ENCODE results near the gene SLC45A2. TPM values are rescaled to one million over a fixed set of nuclear protein-coding genes. Genes with fewer than 3 reads are reported as not detected.
"Not testable (repeated sequence)": the region's sequence is repeated elsewhere in the genome, so short reads cannot be mapped to it uniquely, and the experiment has no call there.

The SLC45A2 gene
- total and polyA plus RNA-seq, 10 donors, result 0.07 to 0.74 TPM; not detected in 8

DNA sequence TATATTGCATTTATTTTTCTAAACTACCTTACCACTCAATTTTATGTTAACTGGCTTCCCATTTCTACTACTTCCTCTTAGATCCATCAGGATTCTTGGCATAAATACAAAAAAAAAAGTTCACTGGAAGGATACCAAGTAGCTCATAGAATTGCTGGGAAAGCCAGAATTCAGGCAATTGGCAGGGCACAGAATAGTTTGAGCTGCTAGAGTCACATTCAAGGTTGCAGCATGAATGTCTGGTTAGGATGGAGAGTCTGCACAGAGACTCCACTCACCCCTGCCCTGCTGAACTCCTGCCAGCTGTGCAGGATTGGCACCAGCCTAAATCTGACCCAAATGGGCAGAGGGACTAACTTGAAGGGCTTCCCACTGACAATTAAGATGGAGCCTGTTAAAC lies 28.3 kb upstream of the SLC45A2 start:
- no peaks in the 10 kb centered on the region for H3K27me3 ChIP-seq (replicated peaks in 1 of 7)
- H3K9me3 ChIP-seq, result no peaks in the 10 kb centered on the region
- H3K4me3 ChIP-seq, result no peak overlapping the region
- no peak for TF ChIP-seq POLR2A (IDR thresholded peaks at IDR 0.05)
- no peak for DNase-seq
- H3K27ac ChIP-seq, result no peak overlapping the region
- H3K4me1 ChIP-seq, result peaks cover 0 to 12% (median 8%) of the 10 kb centered on the region in 6 donors
- H3K36me3 ChIP-seq, result no peaks in the 10 kb centered on the region
- intact Hi-C loops (cut with DNase I; ENCODE audit: low total_unique reads), result no loop called here

DNA sequence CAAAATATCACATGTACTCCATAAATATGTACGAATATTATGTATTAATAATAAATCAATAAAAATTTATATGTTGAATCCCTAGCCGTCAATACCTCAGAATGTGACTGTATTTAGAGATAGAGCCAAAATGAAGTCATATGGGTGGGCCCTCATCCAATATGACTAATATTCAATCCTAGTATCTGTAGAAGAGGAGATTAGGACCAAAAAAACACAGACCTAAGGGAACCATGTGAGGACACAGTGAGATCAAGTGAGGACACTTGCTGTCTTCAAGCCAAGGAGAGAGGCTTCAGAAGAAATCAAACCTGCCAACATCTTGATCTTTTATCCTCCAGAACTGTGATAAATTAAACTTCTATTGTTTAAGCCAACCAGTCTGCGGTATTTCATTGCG lies 27.0 kb upstream of the SLC45A2 start:
- intact Hi-C loops (cut with DNase I; ENCODE audit: low total_unique reads), result no loop called here
- Histone ChIP-seq H3K27ac (no peak overlapping the region), H3K4me1 (peaks cover 5 to 23% (median 18%) of the 10 kb centered on the region in 6 donors), H3K4me3 (no peak overlapping the region), H3K27me3 (replicated peaks in 1 of 7) (no peaks in the 10 kb centered on the region), H3K9me3 (no peaks in the 10 kb centered on the region), H3K36me3 (no peaks in the 10 kb centered on the region)
- 84 to 95% (median 94%) methylated on average over 4 of the region's 4 CpGs for WGBS, 5 donors
- TF ChIP-seq POLR2AphosphoS5 (IDR thresholded peaks at IDR 0.05) (no peak), POLR2A (IDR thresholded peaks at IDR 0.05) (no peak)
- TF ChIP-seq, protein P1, sequence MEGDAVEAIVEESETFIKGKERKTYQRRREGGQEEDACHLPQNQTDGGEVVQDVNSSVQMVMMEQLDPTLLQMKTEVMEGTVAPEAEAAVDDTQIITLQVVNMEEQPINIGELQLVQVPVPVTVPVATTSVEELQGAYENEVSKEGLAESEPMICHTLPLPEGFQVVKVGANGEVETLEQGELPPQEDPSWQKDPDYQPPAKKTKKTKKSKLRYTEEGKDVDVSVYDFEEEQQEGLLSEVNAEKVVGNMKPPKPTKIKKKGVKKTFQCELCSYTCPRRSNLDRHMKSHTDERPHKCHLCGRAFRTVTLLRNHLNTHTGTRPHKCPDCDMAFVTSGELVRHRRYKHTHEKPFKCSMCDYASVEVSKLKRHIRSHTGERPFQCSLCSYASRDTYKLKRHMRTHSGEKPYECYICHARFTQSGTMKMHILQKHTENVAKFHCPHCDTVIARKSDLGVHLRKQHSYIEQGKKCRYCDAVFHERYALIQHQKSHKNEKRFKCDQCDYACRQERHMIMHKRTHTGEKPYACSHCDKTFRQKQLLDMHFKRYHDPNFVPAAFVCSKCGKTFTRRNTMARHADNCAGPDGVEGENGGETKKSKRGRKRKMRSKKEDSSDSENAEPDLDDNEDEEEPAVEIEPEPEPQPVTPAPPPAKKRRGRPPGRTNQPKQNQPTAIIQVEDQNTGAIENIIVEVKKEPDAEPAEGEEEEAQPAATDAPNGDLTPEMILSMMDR (IDR thresholded peaks at IDR 0.05 in 8 of 11, conservative IDR thresholded peaks at IDR 0.05 in 3 of 11), result no peak
- DNase-seq, result no peak

GRCh38 chr5:34010146-34010545 lies 25.7 kb upstream of the SLC45A2 start:
- H3K9me3 ChIP-seq; H3K36me3 ChIP-seq; H3K27me3 ChIP-seq (replicated peaks in 1 of 7); DNase-seq; intact Hi-C loops (cut with DNase I; ENCODE audit: low total_unique reads); H3K4me3 ChIP-seq; H3K27ac ChIP-seq: not testable (repeated sequence)
- peaks cover 5 to 31% (median 20%) of the 10 kb centered on the region in 6 donors for H3K4me1 ChIP-seq
- 69 to 96% (median 89%) methylated on average over 2 of the region's 2 CpGs for WGBS, 5 donors

- intact Hi-C loops (cut with DNase I; ENCODE audit: low total_unique reads), result no loop called here
- whole genome bisulfite sequencing, 5 donors, result 29 to 53% (median 34%) methylated on average over 1 of the region's 1 CpG
- TF ChIP-seq, protein P1 (IDR thresholded peaks at IDR 0.05 in 8 of 11, conservative IDR thresholded peaks at IDR 0.05 in 3 of 11), result no peak
- TF ChIP-seq POLR2A (IDR thresholded peaks at IDR 0.05) (no peak), POLR2AphosphoS5 (IDR thresholded peaks at IDR 0.05) (no peak)
- Histone ChIP-seq H3K27ac (no peak overlapping the region), H3K4me3 (no peak overlapping the region), H3K9me3 (no peaks in the 10 kb centered on the region), H3K27me3 (replicated peaks in 1 of 7) (no peaks in the 10 kb centered on the region), H3K4me1 (peaks cover 5 to 31% (median 20%) of the 10 kb centered on the region in 6 donors), H3K36me3 (peaks cover 0 to 8% (median 3%) of the 10 kb centered on the region in 6 donors)
- no peak for DNase-seq
Observed at GRCh38 chr5:34009610-34010009, 25.1 kb upstream of the SLC45A2 start.

- peaks cover 5 to 31% (median 20%) of the 10 kb centered on the region in 6 donors for H3K4me1 ChIP-seq
- no peak for DNase-seq
- peak overlapping the region; percentile 59 to 91 (median 80) for H3K4me3 ChIP-seq
- no peaks in the 10 kb centered on the region for H3K9me3 ChIP-seq
- H3K36me3 ChIP-seq, result peaks cover 0 to 17% (median 6%) of the 10 kb centered on the region in 6 donors
- H3K27me3 ChIP-seq (replicated peaks in 1 of 7), result no peaks in the 10 kb centered on the region
- intact Hi-C loops (cut with DNase I; ENCODE audit: low total_unique reads), result no loop called here
- H3K27ac ChIP-seq, result peak overlapping the region; percentile 87 to 96 (median 94)
- TF ChIP-seq, protein P1 (IDR thresholded peaks at IDR 0.05 in 8 of 11, conservative IDR thresholded peaks at IDR 0.05 in 3 of 11), result no peak
- TF ChIP-seq POLR2AphosphoS5 (IDR thresholded peaks at IDR 0.05) (no peak), POLR2A (IDR thresholded peaks at IDR 0.05) (no peak)
- 0 to 12% (median 5%) methylated on average over 1 of the region's 1 CpG for WGBS, 5 donors
Observed at GRCh38 chr5:34008802-34009201, 24.3 kb upstream of the SLC45A2 start.
